ENCODE results near the gene PCNA.
"Not testable (repeated sequence)": the region's sequence is repeated elsewhere in the genome, so short reads cannot be mapped to it uniquely, and the experiment has no call there.

- TF ChIP-seq CTCF, POLR2AphosphoS5 (IDR thresholded peaks at IDR 0.05): not testable (repeated sequence)
Measured at GRCh38 chr20:5071942-5072341, 47.8 kb downstream of the PCNA start.

Data from stomach (tissue), 4 donors.